SH-SY5Y (cell line): Measurements from ENCODE around the gene SGSM2.

Experiments used
- GATA2 ChIP-seq: IDR thresholded peaks from 2 replicates; pipeline ENCODE4 v1.6.1; 2011; ENCODE audit warnings: mild to moderate bottlenecking, low read depth, low read length
- GATA3 ChIP-seq: IDR thresholded peaks from 2 replicates; pipeline ENCODE4 v1.6.1; 2011; ENCODE audit warnings: low read depth, mild to moderate bottlenecking, low read length, moderate library complexity

GRCh38 chr17:2319051-2319450 is 18.2 kb upstream of the SGSM2 start:
- TF ChIP-seq GATA2 (no peak), GATA3 (no peak)
